Activated naive CD4-positive, alpha-beta T cell treated with Interleukin-2 at 50 U/mL for 16 hours (primary cell): ENCODE data around the gene TIMM10.
A peak's percentile ranks its signal among the peaks of the same experiment; 100 is the strongest.
"Not testable (repeated sequence)": the region's sequence is repeated elsewhere in the genome, so short reads cannot be mapped to it uniquely, and the experiment has no call there.

Source experiments
- DNase-seq: peaks from one replicate; pipeline ENCODE4 v3.0.0-alpha.2; 2020

The TIMM10 gene

GRCh38 chr11:57541169-57541568 is 10.6 kb upstream of the TIMM10 start:
- DNase-seq: no peak

DNA sequence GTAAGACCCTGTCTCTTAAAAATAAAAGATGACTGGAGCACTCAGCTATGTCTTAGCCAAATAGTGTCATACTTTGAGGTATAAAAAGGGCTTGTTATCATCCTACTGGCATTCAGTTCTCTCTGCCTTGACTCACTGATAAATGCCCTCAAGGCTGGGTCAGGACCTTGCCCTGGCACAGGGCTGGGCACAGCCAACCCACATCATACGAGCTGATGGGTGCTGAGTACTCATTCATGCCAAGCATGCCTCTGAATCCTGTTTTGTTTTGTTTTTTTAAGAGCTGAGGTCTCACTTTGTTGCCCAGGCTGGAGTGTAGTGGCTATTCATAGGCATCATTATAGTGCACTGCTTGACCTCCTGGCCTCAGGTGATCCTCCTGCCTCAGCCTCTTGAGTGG is 8.8 kb upstream of the TIMM10 start:
- no peak for DNase-seq

DNA sequence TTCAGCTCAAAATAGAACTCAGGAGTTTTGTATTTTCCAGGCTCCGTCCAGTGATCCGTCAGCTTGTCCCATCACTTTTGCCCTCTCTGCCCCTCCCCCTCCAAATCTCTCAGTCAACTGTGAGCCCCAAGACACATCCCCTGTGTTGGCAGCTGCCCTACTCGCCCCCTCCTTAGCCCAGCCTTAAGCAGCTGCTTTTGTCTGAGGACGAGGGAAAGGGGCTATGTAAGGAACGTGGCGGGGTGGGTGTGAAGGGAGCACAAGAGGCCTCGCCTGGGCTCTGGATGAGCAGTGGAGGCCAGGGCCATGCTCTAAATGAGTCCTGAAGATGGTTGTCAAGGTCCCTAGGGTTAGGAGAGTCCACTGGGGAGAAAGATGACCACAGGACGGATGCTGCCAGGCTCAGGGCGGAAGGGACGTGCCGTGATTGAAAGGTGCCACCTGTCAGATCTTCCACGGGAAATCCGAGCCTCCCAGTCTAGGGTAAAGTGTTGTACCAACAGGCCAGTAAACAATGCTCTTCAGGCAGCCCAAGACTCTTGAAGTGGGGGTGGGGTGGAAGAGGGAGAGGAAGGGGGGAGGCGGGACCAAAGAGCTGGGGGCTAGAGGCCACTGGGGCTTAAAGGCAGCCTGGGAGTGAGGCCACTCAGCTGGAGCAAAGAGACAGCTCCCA is 6.5 kb upstream of the TIMM10 start, which contains the start of gene SMTNL1:
SMTNL1 (plus strand) TSS at position 649 of the 673 bp plus-strand sequence. CDS start 5,048 bp downstream, outside the sequence.
- DNase-seq: no peak

- not testable (repeated sequence) for DNase-seq
Observed at GRCh38 chr11:57534449-57534848, 3.9 kb upstream of the TIMM10 start.

GRCh38 chr11:57530215-57530595 is 349 bp downstream of the TIMM10 start:
- DNase-seq: peak; percentile 3

DNA sequence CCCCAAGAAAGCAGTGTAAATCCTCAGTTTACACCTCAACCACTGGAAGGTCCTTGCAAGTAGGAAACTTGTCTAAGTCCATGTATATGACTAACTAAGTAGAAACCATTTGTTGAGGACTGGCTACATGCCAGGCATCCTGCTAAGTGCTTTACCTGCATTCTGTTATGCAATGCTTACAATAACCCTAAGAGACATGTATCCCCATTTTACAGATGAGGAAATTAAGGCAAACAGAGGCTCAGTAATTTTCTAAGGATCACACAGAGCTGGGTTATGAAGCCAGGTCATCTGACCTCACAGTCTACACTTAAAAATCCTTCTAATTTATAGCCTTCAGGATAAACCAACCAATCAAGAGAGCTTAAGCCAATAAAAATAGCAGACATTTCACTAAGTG is 1.5 kb downstream of the TIMM10 start:
- DNase-seq: no peak

DNA sequence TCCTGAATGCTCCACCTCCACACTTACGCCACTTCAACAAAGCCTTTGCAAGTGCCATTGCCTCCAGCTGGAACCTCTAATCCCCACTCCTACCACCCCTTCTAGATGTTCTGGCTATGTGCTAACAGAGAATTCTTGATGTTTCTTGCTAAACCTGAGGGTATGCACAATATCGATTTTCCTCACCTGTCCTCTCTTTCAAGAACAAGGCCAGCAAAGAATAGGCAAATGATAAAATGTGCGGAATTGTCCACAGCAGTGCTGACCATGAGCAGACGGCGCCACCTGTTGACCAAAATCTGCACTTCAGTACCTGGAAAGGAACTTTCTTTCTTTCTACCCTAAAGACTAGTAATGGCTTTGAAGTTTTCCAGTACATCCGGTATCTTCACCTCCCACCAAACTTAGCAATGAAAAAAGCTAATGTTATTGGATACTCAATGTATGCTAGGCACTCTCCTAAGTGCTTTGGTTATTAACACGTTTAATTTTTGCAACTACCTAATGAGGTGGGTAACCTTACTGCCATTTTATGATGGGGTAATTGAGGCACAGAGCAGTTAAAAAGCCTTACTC is 3.4 kb downstream of the TIMM10 start:
- peak; percentile 75 for DNase-seq

DNA sequence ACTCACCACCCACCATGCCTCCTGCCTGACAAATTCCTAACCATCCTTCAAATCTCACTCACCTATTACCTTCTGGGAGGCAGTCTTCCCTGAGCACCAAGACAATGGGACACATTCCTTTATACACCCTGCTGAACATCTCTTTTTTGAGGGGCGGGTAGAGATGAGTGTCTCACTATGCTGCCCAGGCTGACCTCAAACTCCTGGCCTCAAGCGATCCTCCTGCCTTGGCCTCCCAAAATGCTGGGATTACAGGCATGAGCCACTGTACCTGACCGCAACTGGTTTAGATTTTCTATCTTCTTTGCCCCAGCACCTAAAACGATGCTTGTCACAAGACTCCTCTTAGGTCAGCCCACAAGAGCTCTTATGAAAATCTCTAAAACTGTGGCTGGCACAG is 7.1 kb downstream of the TIMM10 start:
- no peak for DNase-seq

DNA sequence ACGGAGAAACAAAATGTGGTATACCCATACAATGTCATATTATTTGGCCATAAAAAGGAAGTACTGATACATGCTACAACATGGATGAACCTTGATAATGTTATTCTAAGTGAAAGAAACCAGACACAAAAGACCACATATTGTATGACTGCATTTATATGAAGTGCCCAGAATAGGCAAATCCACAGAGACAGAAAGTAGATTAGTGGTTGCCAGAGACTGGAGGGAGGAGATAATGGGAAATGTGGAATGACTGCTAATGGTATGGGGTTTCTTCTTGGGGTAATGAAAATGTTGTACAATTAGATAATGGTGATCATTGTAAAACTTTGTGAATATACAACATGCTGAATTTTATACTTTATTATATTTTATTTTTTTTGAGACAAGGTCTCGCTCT is 9.4 kb downstream of the TIMM10 start:
- no peak for DNase-seq

DNA sequence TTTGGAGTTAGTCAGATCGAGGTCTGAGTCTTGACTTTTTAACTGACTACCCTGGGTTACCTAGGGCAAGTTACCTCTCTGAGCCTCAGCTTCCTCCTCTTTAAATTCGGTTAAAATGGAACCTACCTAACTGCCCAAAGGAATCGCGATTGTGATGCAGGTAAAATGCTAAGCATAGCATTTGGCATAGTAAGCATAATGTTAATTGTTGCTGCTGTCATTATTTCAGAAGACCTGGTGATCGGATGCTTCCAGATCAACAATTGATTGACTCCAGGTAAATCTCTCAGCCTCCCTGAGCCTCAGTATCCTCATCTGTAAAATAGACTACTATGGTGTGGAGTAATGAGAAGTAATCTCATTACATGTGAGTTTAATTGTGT is 14.5 kb downstream of the TIMM10 start:
- DNase-seq: no peak

DNA sequence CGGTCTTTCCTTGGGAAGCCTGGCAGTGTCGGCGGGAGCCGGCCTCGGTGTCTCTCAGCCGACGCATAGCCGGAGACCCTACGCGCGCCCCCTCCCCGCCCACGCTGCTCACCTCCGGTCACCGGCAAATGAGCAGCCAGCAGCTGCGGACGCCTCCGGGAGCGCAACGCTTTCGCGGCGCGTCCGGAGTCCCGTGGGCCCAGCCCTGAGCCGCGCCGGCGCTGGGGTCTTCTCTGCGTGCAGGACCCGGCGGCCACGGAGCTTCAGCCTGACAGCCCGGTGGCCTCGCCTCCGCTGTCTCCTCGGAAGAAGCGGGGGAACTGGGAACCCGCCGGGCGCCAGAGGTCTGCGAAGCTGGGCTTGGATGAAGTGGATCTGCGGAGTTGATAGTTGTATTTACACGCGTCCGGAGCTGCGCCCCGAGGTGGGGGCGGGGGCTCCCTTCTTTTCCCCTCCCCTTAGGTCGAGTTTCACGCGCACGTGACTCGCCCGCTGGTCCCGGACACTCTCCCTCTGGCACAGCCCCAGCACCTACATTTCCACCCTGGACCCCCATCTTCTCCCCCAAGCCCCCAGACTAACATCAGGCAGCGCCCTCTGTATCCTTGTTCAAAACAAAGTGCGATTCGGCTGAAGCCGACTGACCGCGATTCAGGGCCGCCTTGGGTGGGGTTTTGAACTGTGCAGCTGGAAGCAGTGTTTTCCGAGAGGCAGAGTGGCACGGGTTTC is 15.1 kb downstream of the TIMM10 start, which contains the start of gene SLC43A1:
SLC43A1 (minus strand) TSS at position 371 of the 729 bp plus-strand sequence. CDS start 1,591 bp downstream, outside the sequence.
- DNase-seq: peak; percentile 42

GRCh38 chr11:57514538-57515331 is 15.8 kb downstream of the TIMM10 start:
- peak; percentile 54 for DNase-seq

DNA sequence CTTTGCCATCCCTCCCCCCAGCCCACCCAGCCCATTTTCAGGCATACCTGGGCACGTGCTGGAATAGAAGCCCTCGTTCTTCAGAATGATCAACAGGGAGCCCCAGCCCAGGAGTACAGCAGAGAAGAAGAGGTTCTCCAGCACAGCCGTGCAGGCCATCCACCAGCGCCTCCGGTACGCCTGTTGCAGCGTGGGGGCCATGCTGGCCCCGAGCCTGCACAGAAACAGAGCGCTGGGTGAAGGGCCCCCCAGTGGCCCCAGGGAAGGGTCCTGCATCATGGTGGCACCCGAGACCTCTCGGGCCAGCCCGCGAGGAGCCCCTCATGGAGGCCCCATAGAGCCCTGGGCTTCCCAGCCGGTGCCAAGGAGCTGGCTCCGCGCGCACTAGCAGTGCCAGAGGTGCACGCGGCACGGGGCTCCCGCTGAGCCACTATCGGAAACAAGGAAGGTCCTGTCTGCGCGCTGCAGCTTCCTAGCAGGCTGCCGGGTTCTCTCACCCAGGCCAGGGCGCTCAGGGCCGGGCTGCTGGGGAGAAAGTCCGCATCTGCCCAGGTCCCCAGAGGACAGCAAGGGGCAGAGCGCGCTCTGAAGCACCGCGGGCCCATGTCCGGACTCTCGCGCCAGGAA is 16.5 kb downstream of the TIMM10 start:
- DNase-seq: peak; percentile 22

DNA sequence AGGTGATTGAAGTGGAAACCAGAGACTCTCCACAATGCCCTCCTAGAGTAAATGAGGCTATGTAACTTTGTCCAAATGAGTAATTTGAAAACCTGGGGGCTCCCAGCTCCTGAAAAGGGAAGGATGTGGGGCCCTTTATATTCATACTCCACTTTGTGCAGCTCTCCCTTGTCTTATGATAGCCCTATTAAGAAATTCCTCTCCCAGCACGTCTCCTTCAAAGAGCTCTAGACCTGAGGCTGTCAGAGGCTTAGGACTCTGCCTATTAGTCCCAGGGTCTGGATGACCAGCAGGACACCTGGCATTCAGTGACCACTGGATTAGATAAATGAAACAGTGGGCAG is 17.1 kb downstream of the TIMM10 start:
- DNase-seq: no peak

GRCh38 chr11:57512646-57513451 is 17.7 kb downstream of the TIMM10 start:
- DNase-seq: no peak

- DNase-seq: no peak
Observed at GRCh38 chr11:57511741-57512430, 18.7 kb downstream of the TIMM10 start.

DNA sequence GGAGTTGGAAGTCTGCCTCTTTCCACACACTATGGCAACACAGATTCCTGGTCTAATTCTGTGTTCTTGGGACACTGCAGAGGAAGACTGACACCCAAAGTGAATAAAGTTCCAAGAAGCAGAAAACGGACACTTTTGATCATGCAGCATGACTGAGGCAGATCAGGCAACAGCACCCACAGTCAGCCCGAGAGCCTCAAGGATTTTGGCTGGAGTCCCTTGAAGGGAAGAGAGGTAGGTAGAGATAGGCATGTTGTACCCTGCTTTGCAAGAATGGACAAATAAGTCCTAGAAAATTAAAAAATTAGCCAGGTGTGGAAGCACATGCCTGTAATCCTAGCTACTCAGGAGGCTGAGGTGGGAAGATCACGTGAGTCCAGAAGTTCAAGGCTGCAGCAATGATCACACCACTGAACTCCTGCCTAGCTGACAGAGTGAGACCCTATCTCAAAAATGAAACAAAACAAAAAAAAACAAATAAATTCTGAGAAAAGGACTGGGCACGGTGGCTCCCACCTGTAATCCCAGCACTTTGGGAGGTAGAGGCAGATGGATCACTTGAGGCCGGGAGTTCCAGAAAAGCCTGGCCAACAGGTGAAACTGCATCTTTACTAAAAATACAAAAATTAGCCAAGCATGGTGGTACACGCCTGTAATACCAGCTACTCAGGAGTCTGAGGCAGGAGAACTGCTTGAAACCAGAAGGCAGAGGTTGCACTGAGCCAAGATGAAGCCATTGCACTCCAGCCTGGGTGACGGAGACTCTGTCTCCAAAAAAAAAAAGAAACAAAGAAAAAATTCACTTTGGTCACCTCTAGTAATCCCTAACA is 22.0 kb downstream of the TIMM10 start:
- no peak for DNase-seq

DNA sequence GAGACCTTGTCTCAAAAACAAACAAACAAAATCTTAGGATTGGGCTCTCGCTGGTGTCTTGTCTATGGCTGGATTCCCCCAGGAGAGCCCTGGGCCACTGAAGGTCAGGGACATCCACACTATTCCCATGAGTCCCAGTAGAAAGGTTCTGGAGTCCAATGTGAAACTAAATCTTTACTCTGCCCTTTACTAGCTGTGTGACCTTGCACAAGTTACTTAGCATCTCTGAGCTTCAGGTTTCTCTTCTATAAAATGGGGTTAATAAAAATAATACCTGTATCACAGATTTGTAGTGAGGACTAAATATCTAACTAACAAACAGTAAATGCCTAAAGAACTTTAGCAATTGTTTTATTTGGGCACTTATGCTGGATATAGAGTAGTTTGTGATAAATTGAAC is 24.0 kb downstream of the TIMM10 start:
- DNase-seq: no peak

DNA sequence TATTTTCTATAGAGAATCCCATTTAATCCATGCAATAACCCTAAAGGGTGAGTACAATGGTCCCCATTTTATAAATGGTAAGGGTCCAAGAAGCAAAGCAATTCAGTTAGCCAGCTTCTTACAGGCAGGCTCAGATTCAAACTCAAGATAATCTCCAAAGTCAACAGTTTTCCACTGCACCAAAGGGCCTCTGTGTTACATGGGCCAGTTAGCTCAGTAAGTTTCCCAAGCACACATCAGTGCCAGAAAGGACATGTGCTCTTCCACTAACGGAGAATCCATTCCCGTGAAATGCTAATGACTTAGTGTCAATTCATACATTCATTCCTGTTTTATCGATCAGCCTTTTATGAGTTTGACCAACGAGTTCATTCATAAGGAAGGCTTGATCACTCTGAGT is 26.0 kb downstream of the TIMM10 start:
- DNase-seq: no peak

- no peak for DNase-seq
Observed at GRCh38 chr11:57502870-57503269, 27.7 kb downstream of the TIMM10 start.
